Measurements from ENCODE around the gene SDCBP2. TPM values are rescaled to one million over a fixed set of nuclear protein-coding genes. Genes with fewer than 3 reads are reported as not detected.
A peak's percentile ranks its signal among the peaks of the same experiment; 100 is the strongest.

Gene SDCBP2
- total and polyA plus RNA-seq, 9 donors, result 0.92 to 34.7 (median 3.7) TPM

GRCh38 chr20:1371830-1372539 is 43.0 kb upstream of the SDCBP2 start:
- Histone ChIP-seq H3K9me3 (no peaks in the 10 kb centered on the region), H3K36me3 (no peaks in the 10 kb centered on the region), H3K27me3 (no peaks in the 10 kb centered on the region), H3K4me1 (ENCODE audit: insufficient read depth) (peaks cover 4% of the 10 kb centered on the region), H3K4me3 (no peak overlapping the region), H3K27ac (no peak overlapping the region)
- DNase-seq, result no peak
- TF ChIP-seq CTCF (IDR thresholded peaks at IDR 0.05), result no peak
- no peak for TF ChIP-seq EP300 (IDR thresholded peaks at IDR 0.05)
- TF ChIP-seq POLR2A (IDR thresholded peaks at IDR 0.05), result no peak
- 86 to 92% (median 91%) methylated on average over 5 of the region's 5 CpGs for WGBS, 3 donors
- intact Hi-C loops (cut with DNase I), result no loop called here

GRCh38 chr20:1371202-1371782 is 42.4 kb upstream of the SDCBP2 start:
- H3K27ac ChIP-seq, result no peak overlapping the region
- peak in 1 of 5 donors; percentile 53 for DNase-seq
- H3K4me3 ChIP-seq, result no peak overlapping the region
- no peaks in the 10 kb centered on the region for H3K36me3 ChIP-seq
- peaks cover 4% of the 10 kb centered on the region for H3K4me1 ChIP-seq (ENCODE audit: insufficient read depth)
- H3K27me3 ChIP-seq, result no peaks in the 10 kb centered on the region
- no peaks in the 10 kb centered on the region for H3K9me3 ChIP-seq
- intact Hi-C loops (cut with DNase I), result no loop called here
- no peak for TF ChIP-seq EP300 (IDR thresholded peaks at IDR 0.05)
- TF ChIP-seq POLR2A (IDR thresholded peaks at IDR 0.05), result no peak
- no peak for TF ChIP-seq CTCF (IDR thresholded peaks at IDR 0.05)
- 51 to 74% (median 65%) methylated on average over 3 of the region's 3 CpGs for WGBS, 3 donors

- intact Hi-C loops (cut with DNase I), result no loop called here
- H3K4me1 ChIP-seq (ENCODE audit: insufficient read depth), result peaks cover 4% of the 10 kb centered on the region
- no peaks in the 10 kb centered on the region for H3K36me3 ChIP-seq
- 4 to 8% (median 5%) methylated on average over 2 of the region's 2 CpGs for WGBS, 3 donors
- no peak for DNase-seq
- H3K27ac ChIP-seq, result no peak overlapping the region
- H3K9me3 ChIP-seq, result no peaks in the 10 kb centered on the region
- no peak overlapping the region for H3K4me3 ChIP-seq
- TF ChIP-seq EP300 (IDR thresholded peaks at IDR 0.05) (no peak), CTCF (IDR thresholded peaks at IDR 0.05) (no peak), POLR2A (IDR thresholded peaks at IDR 0.05) (no peak)
- H3K27me3 ChIP-seq, result no peaks in the 10 kb centered on the region
Measured at GRCh38 chr20:1370548-1371110, 41.7 kb upstream of the SDCBP2 start.

- intact Hi-C loops (cut with DNase I), result no loop called here
- TF ChIP-seq POLR2A (IDR thresholded peaks at IDR 0.05) (no peak), CTCF (IDR thresholded peaks at IDR 0.05) (no peak), EP300 (IDR thresholded peaks at IDR 0.05) (no peak)
- Histone ChIP-seq H3K27me3 (no peaks in the 10 kb centered on the region), H3K36me3 (no peaks in the 10 kb centered on the region), H3K27ac (no peak overlapping the region), H3K4me1 (ENCODE audit: insufficient read depth) (peaks cover 4% of the 10 kb centered on the region), H3K9me3 (no peaks in the 10 kb centered on the region), H3K4me3 (no peak overlapping the region)
- WGBS, 3 donors, result 82 to 90% (median 89%) methylated on average over 3 of the region's 3 CpGs
- DNase-seq, result no peak
Measured at GRCh38 chr20:1369970-1370369, 41.0 kb upstream of the SDCBP2 start.

Data from ovary (tissue), 9 donors.